Measurements from ENCODE around the gene CARS2. TPM values are rescaled to one million over a fixed set of nuclear protein-coding genes. Genes with fewer than 3 reads are reported as not detected.

The CARS2 gene
- total RNA-seq, 1 experiment from 2014 or later: 24.8 TPM

GRCh38 chr13:110638814-110639806 is 66.8 kb downstream of the CARS2 start:
- Mint-ChIP-seq H3K36me3 (ENCODE audit: insufficient read depth, unreplicated experiment) (peaks cover 9% of the 10 kb centered on the region), H3K4me3 (ENCODE audit: low read depth, unreplicated experiment) (no peak overlapping the region), H3K27ac (ENCODE audit: unreplicated experiment) (no peak overlapping the region), H3K9me3 (ENCODE audit: low read depth, unreplicated experiment) (no peaks in the 10 kb centered on the region), H3K4me1 (ENCODE audit: low read depth, unreplicated experiment) (no peaks in the 10 kb centered on the region), H3K27me3 (ENCODE audit: unreplicated experiment) (no peaks in the 10 kb centered on the region)
- DNase-seq: no peak
- BruUV-seq (replicated peaks): no TSS peak
- TF ChIP-seq CTCF (IDR thresholded peaks at IDR 0.05; ENCODE audit: unreplicated experiment): no peak
- CTCF ChIA-PET: no interaction called here
- intact Hi-C loops (cut with micrococcal nuclease; ENCODE audit: unreplicated experiment): no loop called here

GRCh38 chr13:110638257-110638656 is 67.7 kb downstream of the CARS2 start:
- CTCF ChIA-PET: no interaction called here
- Mint-ChIP-seq H3K36me3 (ENCODE audit: insufficient read depth, unreplicated experiment) (peaks cover 5% of the 10 kb centered on the region), H3K27ac (ENCODE audit: unreplicated experiment) (no peak overlapping the region)

GRCh38 chr13:110637747-110638146 is 68.2 kb downstream of the CARS2 start:
- peaks cover 5% of the 10 kb centered on the region for H3K36me3 Mint-ChIP-seq (ENCODE audit: insufficient read depth, unreplicated experiment)
- intact Hi-C loops (cut with micrococcal nuclease; ENCODE audit: unreplicated experiment): no loop called here
- TF ChIP-seq CTCF (IDR thresholded peaks at IDR 0.05; ENCODE audit: unreplicated experiment): no peak
- H3K27me3 Mint-ChIP-seq (ENCODE audit: unreplicated experiment): no peaks in the 10 kb centered on the region
- no TSS peak for BruUV-seq (replicated peaks)
- CTCF ChIA-PET: no interaction called here
- H3K9me3 Mint-ChIP-seq (ENCODE audit: low read depth, unreplicated experiment): no peaks in the 10 kb centered on the region
- DNase-seq: no peak
- H3K27ac Mint-ChIP-seq (ENCODE audit: unreplicated experiment): no peak overlapping the region
- no peaks in the 10 kb centered on the region for H3K4me1 Mint-ChIP-seq (ENCODE audit: low read depth, unreplicated experiment)
- H3K4me3 Mint-ChIP-seq (ENCODE audit: low read depth, unreplicated experiment): no peak overlapping the region

More at GRCh38 chr13:110638257-110638656, 67.7 kb downstream of the CARS2 start:
- no peaks in the 10 kb centered on the region for H3K4me1 Mint-ChIP-seq (ENCODE audit: low read depth, unreplicated experiment)
- no peak overlapping the region for H3K4me3 Mint-ChIP-seq (ENCODE audit: low read depth, unreplicated experiment)
- DNase-seq: no peak
- no peak for TF ChIP-seq CTCF (IDR thresholded peaks at IDR 0.05; ENCODE audit: unreplicated experiment)
- intact Hi-C loops (cut with micrococcal nuclease; ENCODE audit: unreplicated experiment): no loop called here
- H3K9me3 Mint-ChIP-seq (ENCODE audit: low read depth, unreplicated experiment): no peaks in the 10 kb centered on the region
- no peaks in the 10 kb centered on the region for H3K27me3 Mint-ChIP-seq (ENCODE audit: unreplicated experiment)
- BruUV-seq (replicated peaks): no TSS peak

- peaks cover 5% of the 10 kb centered on the region for H3K36me3 Mint-ChIP-seq (ENCODE audit: insufficient read depth, unreplicated experiment)
- intact Hi-C loops (cut with micrococcal nuclease; ENCODE audit: unreplicated experiment): no loop called here
- CTCF ChIA-PET: no interaction called here
- no peaks in the 10 kb centered on the region for H3K4me1 Mint-ChIP-seq (ENCODE audit: low read depth, unreplicated experiment)
- H3K27me3 Mint-ChIP-seq (ENCODE audit: unreplicated experiment): no peaks in the 10 kb centered on the region
- no TSS peak for BruUV-seq (replicated peaks)
- DNase-seq: no peak
- no peak overlapping the region for H3K4me3 Mint-ChIP-seq (ENCODE audit: low read depth, unreplicated experiment)
- no peaks in the 10 kb centered on the region for H3K9me3 Mint-ChIP-seq (ENCODE audit: low read depth, unreplicated experiment)
- no peak overlapping the region for H3K27ac Mint-ChIP-seq (ENCODE audit: unreplicated experiment)
- TF ChIP-seq CTCF (IDR thresholded peaks at IDR 0.05; ENCODE audit: unreplicated experiment): no peak
Observed at GRCh38 chr13:110637275-110637674, 68.6 kb downstream of the CARS2 start.

Data from Calu3 (cell line).